Measurements from ENCODE around the gene WDR11. TPM values are rescaled to one million over a fixed set of nuclear protein-coding genes. Genes with fewer than 3 reads are reported as not detected.

The WDR11 gene
- total and polyA plus RNA-seq, 10 donors = 28.5 to 94.6 (median 76.1) TPM

DNA sequence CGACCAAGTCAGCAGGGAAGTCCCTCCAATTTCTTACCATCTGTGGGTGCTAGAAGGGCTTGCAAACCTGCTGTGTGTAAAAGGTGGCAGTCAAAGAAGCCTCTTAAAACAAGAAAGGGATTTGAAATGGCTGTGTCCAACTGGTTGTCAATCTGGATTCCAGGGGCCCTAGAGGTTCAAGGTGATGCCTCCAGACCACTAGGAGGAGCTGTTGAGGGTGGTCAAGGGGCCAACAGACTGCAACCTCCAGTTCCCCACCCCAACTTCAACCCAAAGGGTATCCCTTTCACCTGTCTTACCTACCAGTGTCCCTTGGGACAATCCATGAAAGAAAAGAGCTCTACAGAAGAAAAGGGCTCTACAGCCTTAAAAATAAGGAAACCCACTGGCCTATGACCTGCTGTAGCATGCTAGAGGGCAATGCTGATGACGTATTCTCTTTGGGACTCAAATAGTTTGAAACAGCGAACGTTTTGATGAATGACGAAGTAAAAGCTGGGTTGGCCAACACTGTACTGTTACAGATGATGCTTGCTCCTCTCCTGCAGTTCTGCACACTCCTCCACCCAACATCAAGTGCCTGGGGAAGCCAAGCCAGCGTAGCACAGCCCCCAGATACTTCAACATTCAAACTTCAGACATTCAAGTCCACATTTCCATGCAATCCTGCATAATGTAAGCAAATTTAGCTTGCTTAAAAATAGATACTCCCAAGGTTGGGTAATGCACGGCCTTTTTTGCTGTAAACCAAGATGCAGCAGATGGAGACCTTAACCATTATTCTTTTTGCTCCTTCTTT is 45.9 kb upstream of the WDR11 start:
- intact Hi-C loops (cut with DNase I; ENCODE audit: low total_unique reads) = no loop called here
- no peaks in the 10 kb centered on the region for H3K4me1 ChIP-seq
- 80 to 87% (median 84%) methylated on average over 7 of the region's 7 CpGs for WGBS, 5 donors
- no peaks in the 10 kb centered on the region for H3K9me3 ChIP-seq
- DNase-seq = no peak
- no peak overlapping the region for H3K4me3 ChIP-seq
- TF ChIP-seq POLR2A (IDR thresholded peaks at IDR 0.05) (no peak), POLR2AphosphoS5 (IDR thresholded peaks at IDR 0.05) (no peak)
- TF ChIP-seq, protein P1, sequence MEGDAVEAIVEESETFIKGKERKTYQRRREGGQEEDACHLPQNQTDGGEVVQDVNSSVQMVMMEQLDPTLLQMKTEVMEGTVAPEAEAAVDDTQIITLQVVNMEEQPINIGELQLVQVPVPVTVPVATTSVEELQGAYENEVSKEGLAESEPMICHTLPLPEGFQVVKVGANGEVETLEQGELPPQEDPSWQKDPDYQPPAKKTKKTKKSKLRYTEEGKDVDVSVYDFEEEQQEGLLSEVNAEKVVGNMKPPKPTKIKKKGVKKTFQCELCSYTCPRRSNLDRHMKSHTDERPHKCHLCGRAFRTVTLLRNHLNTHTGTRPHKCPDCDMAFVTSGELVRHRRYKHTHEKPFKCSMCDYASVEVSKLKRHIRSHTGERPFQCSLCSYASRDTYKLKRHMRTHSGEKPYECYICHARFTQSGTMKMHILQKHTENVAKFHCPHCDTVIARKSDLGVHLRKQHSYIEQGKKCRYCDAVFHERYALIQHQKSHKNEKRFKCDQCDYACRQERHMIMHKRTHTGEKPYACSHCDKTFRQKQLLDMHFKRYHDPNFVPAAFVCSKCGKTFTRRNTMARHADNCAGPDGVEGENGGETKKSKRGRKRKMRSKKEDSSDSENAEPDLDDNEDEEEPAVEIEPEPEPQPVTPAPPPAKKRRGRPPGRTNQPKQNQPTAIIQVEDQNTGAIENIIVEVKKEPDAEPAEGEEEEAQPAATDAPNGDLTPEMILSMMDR (IDR thresholded peaks at IDR 0.05 in 8 of 11, conservative IDR thresholded peaks at IDR 0.05 in 3 of 11) = no peak
- H3K27ac ChIP-seq = no peak overlapping the region
- H3K27me3 ChIP-seq (replicated peaks in 1 of 7) = no peaks in the 10 kb centered on the region
- no peaks in the 10 kb centered on the region for H3K36me3 ChIP-seq

DNA sequence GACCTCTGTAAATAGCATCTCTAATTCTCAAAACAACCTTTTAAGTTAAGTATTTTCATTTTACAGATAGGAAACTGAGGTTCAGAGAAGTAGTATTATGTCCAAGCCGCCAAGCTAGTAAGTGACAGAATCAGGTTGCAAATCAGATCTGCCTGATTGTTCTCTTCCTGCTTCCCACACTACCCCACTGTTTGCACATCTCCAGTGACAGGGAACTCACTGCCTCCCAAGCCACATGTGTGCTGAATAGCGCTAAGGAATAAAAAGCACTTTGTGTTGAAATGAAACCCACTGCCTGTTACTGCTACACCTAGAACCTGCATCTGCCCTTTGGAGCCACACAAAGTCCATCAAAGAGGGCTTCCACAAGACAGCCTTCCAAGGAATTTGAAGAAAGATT is 45.1 kb upstream of the WDR11 start:
- intact Hi-C loops (cut with DNase I; ENCODE audit: low total_unique reads) = no loop called here
- TF ChIP-seq POLR2AphosphoS5 (IDR thresholded peaks at IDR 0.05) = no peak
- TF ChIP-seq, protein P1 (IDR thresholded peaks at IDR 0.05 in 8 of 11, conservative IDR thresholded peaks at IDR 0.05 in 3 of 11) = no peak
- TF ChIP-seq POLR2A (IDR thresholded peaks at IDR 0.05) = no peak
- 92 to 100% (median 95%) methylated on average over 2 of the region's 2 CpGs for WGBS, 5 donors

DNA sequence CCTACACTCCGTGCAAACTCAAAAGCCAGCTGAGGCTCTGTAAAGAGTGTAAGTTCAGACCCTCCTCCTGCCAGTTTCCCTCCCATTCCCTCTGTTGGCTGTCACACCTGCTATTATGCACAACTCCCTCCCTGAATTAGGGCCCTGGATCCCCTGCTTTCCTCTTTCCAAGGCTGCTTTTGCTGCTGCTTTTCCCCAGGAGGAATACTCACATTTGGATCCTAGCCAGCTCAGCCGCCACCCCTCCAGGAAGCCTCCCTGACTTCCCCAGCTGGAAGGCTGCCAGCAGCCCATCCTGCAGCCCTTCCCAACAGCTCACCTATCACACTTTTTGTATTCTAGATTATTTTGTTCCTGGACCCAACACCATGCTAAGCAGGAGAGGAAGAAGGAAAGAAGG is 40.9 kb upstream of the WDR11 start:
- WGBS, 5 donors = 25 to 39% (median 27%) methylated on average over 2 of the region's 2 CpGs
- no peaks in the 10 kb centered on the region for H3K36me3 ChIP-seq
- H3K9me3 ChIP-seq = peaks cover 0 to 7% (median 0%) of the 10 kb centered on the region in 8 donors
- intact Hi-C loops (cut with DNase I; ENCODE audit: low total_unique reads) = no loop called here
- H3K27ac ChIP-seq = no peak overlapping the region
- TF ChIP-seq POLR2A (IDR thresholded peaks at IDR 0.05) = no peak
- TF ChIP-seq, protein P1 (IDR thresholded peaks at IDR 0.05 in 8 of 11, conservative IDR thresholded peaks at IDR 0.05 in 3 of 11) = no peak
- no peak for TF ChIP-seq POLR2AphosphoS5 (IDR thresholded peaks at IDR 0.05)
- H3K27me3 ChIP-seq (replicated peaks in 1 of 7) = no peaks in the 10 kb centered on the region
- no peaks in the 10 kb centered on the region for H3K4me1 ChIP-seq
- no peak overlapping the region for H3K4me3 ChIP-seq
- DNase-seq = no peak

More for the DNA sequence above, 45.1 kb upstream of the WDR11 start:
- Histone ChIP-seq H3K27me3 (replicated peaks in 1 of 7) (no peaks in the 10 kb centered on the region), H3K4me1 (no peaks in the 10 kb centered on the region), H3K4me3 (no peak overlapping the region), H3K36me3 (no peaks in the 10 kb centered on the region), H3K9me3 (no peaks in the 10 kb centered on the region), H3K27ac (no peak overlapping the region)
- DNase-seq = no peak

- TF ChIP-seq, protein P1 (IDR thresholded peaks at IDR 0.05 in 8 of 11, conservative IDR thresholded peaks at IDR 0.05 in 3 of 11) = no peak
- TF ChIP-seq POLR2AphosphoS5 (IDR thresholded peaks at IDR 0.05) = no peak
- TF ChIP-seq POLR2A (IDR thresholded peaks at IDR 0.05) = no peak
- H3K4me3 ChIP-seq = no peak overlapping the region
- H3K36me3 ChIP-seq = no peaks in the 10 kb centered on the region
- H3K27ac ChIP-seq = no peak overlapping the region
- H3K4me1 ChIP-seq = no peaks in the 10 kb centered on the region
- DNase-seq = no peak
- WGBS, 5 donors = 81 to 86% (median 83%) methylated on average over 6 of the region's 6 CpGs
- peaks cover 0 to 10% (median 2%) of the 10 kb centered on the region in 8 donors for H3K9me3 ChIP-seq
- intact Hi-C loops (cut with DNase I; ENCODE audit: low total_unique reads) = no loop called here
- H3K27me3 ChIP-seq (replicated peaks in 1 of 7) = no peaks in the 10 kb centered on the region
Observed at GRCh38 chr10:120813085-120813484, 38.1 kb upstream of the WDR11 start.

All from spleen (tissue), 11 donors.